Left lung (tissue), 10 donors: ENCODE results near the gene OTOF. TPM values are rescaled to one million over a fixed set of nuclear protein-coding genes. Genes with fewer than 3 reads are reported as not detected.

ENCODE experiments used
- ATAC-seq: fragments of 200-7000 bp; cut with Tn5 transposase; one replicate; pipeline ENCODE4 v1.9.1; 2020; ENCODE audit warnings: moderate library complexity
- DNase-seq, 4 donors: peaks; one replicate each; pipeline ENCODE4 v3.0.0-alpha.2; 2013 to 2020
- H3K27ac ChIP-seq, 2 donors: fragments of 200-600 bp; sonication (generic) in 1 of 2; one replicate each; pipeline versions ENCODE4 v1.5.0 to v1.8.0; 2020 to 2021
- H3K27me3 ChIP-seq, 2 donors: fragments of 200-600 bp; sonication (generic) in 1 of 2; one replicate each; pipeline versions ENCODE4 v1.5.0 to v1.8.0; 2020 to 2021
- H3K36me3 ChIP-seq, 2 donors: fragments of 200-600 bp; sonication (generic) in 1 of 2; one replicate each; pipeline versions ENCODE4 v1.5.0 to v1.8.0; 2020 to 2021
- H3K4me1 ChIP-seq, 2 donors: fragments of 200-600 bp; one replicate each; pipeline ENCODE4 v1.8.0; 2021
- H3K4me3 ChIP-seq, 2 donors: fragments of 200-600 bp; sonication (generic) in 1 of 2; one replicate each; pipeline versions ENCODE4 v1.5.0 to v1.8.0; 2020 to 2021; ENCODE audit warnings: mild to moderate bottlenecking in 1 of 2
- H3K9me3 ChIP-seq, 2 donors: fragments of 200-600 bp; sonication (generic) in 1 of 2; one replicate each; pipeline versions ENCODE4 v1.5.0 to v1.8.0; 2020 to 2021
- intact Hi-C, 2 donors: fragments of 100-400 bp; cut with DNase I; formaldehyde crosslinking; loops; one replicate each; pipeline versions ENCODE4 v1.11.2 to v1.14.2; 2022
- polyA plus RNA-seq, 6 donors: library from polyadenylated mRNA; unstranded; fragments of 120-200 nt; gene quantifications; one replicate each; pipeline ENCODE4 v1.2.1, GENCODE V29; 2013; ENCODE audit not compliant: insufficient read length in 6 of 6
- total RNA-seq, 2 donors: library from RNA; stranded (reverse); fragmentation: NEBNext Ultra II Directional; extraction: Animal tissue kit (Norgen Biotek cat#: 25700); gene quantifications; one replicate each; pipeline ENCODE4 v1.2.1, GENCODE V29; 2021
- TF ChIP-seq, protein P1 (sequence below), 2 donors: fragments of 200-600 bp; sonication (generic) in 1 of 2; IDR thresholded peaks; one replicate each; pipeline versions ENCODE4 v1.5.0 to v1.8.0; 2021; ENCODE audit warnings: antibody characterized with exemption in 2 of 2
- donor health status: DM: no; HTN: yes; CAD: no.
- donor health status: DM: no; HTN: no; CAD: no.

OTOF gene
- total and polyA plus RNA-seq, 8 donors, result 0.03 to 0.20 (median 0.10) TPM; not detected in 1

- TF ChIP-seq, protein P1, sequence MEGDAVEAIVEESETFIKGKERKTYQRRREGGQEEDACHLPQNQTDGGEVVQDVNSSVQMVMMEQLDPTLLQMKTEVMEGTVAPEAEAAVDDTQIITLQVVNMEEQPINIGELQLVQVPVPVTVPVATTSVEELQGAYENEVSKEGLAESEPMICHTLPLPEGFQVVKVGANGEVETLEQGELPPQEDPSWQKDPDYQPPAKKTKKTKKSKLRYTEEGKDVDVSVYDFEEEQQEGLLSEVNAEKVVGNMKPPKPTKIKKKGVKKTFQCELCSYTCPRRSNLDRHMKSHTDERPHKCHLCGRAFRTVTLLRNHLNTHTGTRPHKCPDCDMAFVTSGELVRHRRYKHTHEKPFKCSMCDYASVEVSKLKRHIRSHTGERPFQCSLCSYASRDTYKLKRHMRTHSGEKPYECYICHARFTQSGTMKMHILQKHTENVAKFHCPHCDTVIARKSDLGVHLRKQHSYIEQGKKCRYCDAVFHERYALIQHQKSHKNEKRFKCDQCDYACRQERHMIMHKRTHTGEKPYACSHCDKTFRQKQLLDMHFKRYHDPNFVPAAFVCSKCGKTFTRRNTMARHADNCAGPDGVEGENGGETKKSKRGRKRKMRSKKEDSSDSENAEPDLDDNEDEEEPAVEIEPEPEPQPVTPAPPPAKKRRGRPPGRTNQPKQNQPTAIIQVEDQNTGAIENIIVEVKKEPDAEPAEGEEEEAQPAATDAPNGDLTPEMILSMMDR (IDR thresholded peaks at IDR 0.05), result no peak
- intact Hi-C loops, result no loop called here
- Histone ChIP-seq H3K4me1 (no peaks in the 10 kb centered on the region), H3K27me3 (no peaks in the 10 kb centered on the region), H3K36me3 (no peaks in the 10 kb centered on the region), H3K4me3 (no peak overlapping the region), H3K27ac (no peak overlapping the region), H3K9me3 (no peaks in the 10 kb centered on the region)
- DNase-seq (no peak), ATAC-seq (no peak)
Measured at GRCh38 chr2:26489213-26489850, 11.4 kb upstream of the OTOF start.

- no peaks in the 10 kb centered on the region for H3K4me1 ChIP-seq
- no peak for ATAC-seq
- H3K27me3 ChIP-seq, result no peaks in the 10 kb centered on the region
- H3K9me3 ChIP-seq, result no peaks in the 10 kb centered on the region
- H3K36me3 ChIP-seq, result no peaks in the 10 kb centered on the region
- no peak overlapping the region for H3K27ac ChIP-seq
- no peak overlapping the region for H3K4me3 ChIP-seq
- no peak for DNase-seq
- intact Hi-C loops, result no loop called here
- TF ChIP-seq, protein P1 (IDR thresholded peaks at IDR 0.05), result no peak
Measured at GRCh38 chr2:26488463-26489212, 10.7 kb upstream of the OTOF start.

DNA sequence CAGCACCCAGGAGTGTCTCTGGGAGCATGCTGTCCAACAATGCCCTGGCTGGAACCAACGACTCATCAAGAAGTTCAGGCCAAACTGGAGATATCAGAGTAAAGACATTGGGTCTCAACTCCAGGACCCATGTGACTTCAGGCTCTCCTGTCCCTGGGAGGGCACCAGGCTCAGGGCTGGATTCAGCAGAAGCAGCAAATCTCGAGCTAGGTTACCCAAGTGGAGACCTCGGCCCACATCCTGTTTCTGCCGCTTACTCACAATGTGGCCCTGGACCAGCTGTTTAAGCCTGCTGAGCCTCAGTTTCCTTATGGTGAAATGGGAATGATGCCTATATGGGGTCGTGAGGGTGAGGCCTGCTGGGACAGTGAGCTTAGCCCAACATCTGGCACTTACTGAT is 9.3 kb upstream of the OTOF start:
- no peaks in the 10 kb centered on the region for H3K9me3 ChIP-seq
- ATAC-seq (no peak), DNase-seq (no peak)
- H3K27me3 ChIP-seq, result no peaks in the 10 kb centered on the region
- no peak overlapping the region for H3K4me3 ChIP-seq
- no peak overlapping the region for H3K27ac ChIP-seq
- intact Hi-C loops, result no loop called here
- no peaks in the 10 kb centered on the region for H3K4me1 ChIP-seq
- TF ChIP-seq, protein P1 (IDR thresholded peaks at IDR 0.05), result no peak
- H3K36me3 ChIP-seq, result no peaks in the 10 kb centered on the region

DNA sequence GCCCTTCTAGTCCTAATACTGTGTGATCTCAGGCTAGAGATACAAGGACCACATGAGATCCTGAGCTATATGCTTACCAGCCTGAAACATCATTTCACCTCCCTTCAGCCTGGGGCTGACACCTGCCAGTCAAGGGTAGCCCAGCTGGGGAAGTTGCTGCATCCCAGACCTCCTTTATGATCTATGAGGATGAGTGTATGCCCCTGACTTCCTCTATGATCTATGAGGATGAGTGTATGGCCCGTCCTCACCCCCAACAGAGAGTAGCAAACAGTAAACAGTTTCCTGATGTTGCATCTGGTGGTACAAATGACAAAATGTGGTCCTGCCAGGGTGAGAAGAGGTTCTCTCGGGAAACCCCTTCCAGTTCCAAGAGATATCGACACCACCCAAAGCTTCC is 8.9 kb upstream of the OTOF start:
- Histone ChIP-seq H3K4me3 (no peak overlapping the region), H3K36me3 (no peaks in the 10 kb centered on the region), H3K9me3 (no peaks in the 10 kb centered on the region), H3K27ac (no peak overlapping the region), H3K4me1 (no peaks in the 10 kb centered on the region), H3K27me3 (no peaks in the 10 kb centered on the region)
- DNase-seq (no peak), ATAC-seq (no peak)
- intact Hi-C loops, result no loop called here
- TF ChIP-seq, protein P1 (IDR thresholded peaks at IDR 0.05), result no peak

DNA sequence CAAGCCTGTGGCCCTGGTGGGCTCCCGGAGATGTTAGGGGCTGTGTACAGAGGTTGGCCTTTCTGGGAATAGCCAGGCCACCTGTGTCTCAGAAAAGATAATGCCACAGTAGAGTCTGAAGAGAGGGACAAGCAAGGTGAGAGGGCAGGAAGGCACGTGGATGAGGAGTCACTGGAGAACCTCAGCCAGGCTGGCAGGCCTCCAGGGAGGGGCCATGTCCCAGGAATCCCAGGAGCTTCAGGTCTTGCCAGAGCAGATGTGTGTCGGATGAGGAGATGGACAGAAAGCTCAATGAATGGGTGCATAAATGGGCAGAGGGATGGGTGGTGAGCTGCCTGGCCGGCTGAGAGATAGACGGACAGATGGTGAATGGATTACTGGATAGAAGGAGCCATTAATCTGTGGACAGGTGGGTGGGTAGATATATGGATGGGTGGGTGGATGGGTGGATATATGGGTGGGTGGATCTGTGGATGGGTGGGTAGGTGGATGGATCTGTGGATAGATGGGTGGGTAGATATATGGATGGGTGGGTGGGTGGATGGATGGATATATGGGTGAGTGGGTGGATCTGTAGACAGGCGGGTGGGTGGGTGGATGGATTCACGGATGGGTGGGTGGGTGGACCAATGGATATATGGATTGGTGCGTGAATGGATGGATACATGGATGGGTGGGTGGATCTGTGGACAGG is 7.9 kb upstream of the OTOF start:
- DNase-seq (no peak), ATAC-seq (no peak)
- Histone ChIP-seq H3K36me3 (no peaks in the 10 kb centered on the region), H3K4me3 (no peak overlapping the region), H3K4me1 (no peaks in the 10 kb centered on the region), H3K27me3 (no peaks in the 10 kb centered on the region), H3K27ac (no peak overlapping the region), H3K9me3 (no peaks in the 10 kb centered on the region)
- TF ChIP-seq, protein P1 (IDR thresholded peaks at IDR 0.05), result no peak
- intact Hi-C loops, result no loop called here
